WTC11 (cell line): ENCODE measurements around the gene SUMF1. TPM values are rescaled to one million over a fixed set of nuclear protein-coding genes. Genes with fewer than 3 reads are reported as not detected.

Experiments used
- ATAC-seq: fragments of 200-7000 bp; cut with Tn5 transposase; 2 replicates; pipeline ENCODE4 v1.10.0; 2021; ENCODE audit warnings: mild to moderate bottlenecking, moderate library complexity
- CTCF ChIA-PET: fragments of 300-600 bp; sonication (Branson Sonifier 250); formaldehyde crosslinking; loops from one replicate; lab custom pipeline; 2021; ENCODE audit warnings: antibody characterized with exemption; lab: Charles Lee
- POLR2A ChIA-PET: fragments of 350-600 bp; sonication (Branson Sonifier 250); formaldehyde crosslinking; loops from one replicate; lab custom pipeline; 2021; ENCODE audit warnings: antibody characterized with exemption; lab: Charles Lee
- DNase-seq: peaks from one replicate; pipeline ENCODE4 v3.0.0; 2021; ENCODE audit warnings: low spot score
- H3K27ac Mint-ChIP-seq: 2 replicates; pipeline ENCODE4 v1.8.0; 2021; ENCODE audit warnings: mixed read lengths
- H3K27me3 Mint-ChIP-seq: 2 replicates; pipeline ENCODE4 v1.8.0; 2021; ENCODE audit warnings: low read depth, mild to moderate bottlenecking, moderate library complexity, mixed read lengths
- H3K36me3 Mint-ChIP-seq: 2 replicates; pipeline ENCODE4 v1.8.0; 2021; ENCODE audit warnings: mixed read lengths
- H3K4me1 Mint-ChIP-seq: 2 replicates; pipeline ENCODE4 v1.8.0; 2022; ENCODE audit warnings: mixed read lengths
- H3K4me3 Mint-ChIP-seq: 2 replicates; pipeline ENCODE4 v1.8.0; 2021; ENCODE audit warnings: mild to moderate bottlenecking, moderate library complexity, mixed read lengths
- H3K9me3 Mint-ChIP-seq: 2 replicates; pipeline ENCODE4 v1.8.0; 2021; ENCODE audit warnings: mixed read lengths
- AR ChIP-seq: fragments of 250-450 bp; sonication (Bioruptor Pico); IDR thresholded peaks from 2 replicates; pipeline ENCODE4 v1.9.0; 2021; ENCODE audit warnings: mild to moderate bottlenecking
- ERG ChIP-seq: fragments of 250-450 bp; sonication (Bioruptor Pico); IDR thresholded peaks from 2 replicates; pipeline ENCODE4 v1.8.0; 2021; ENCODE audit warnings: mild to moderate bottlenecking
- ETV6 ChIP-seq: sonication (generic); formaldehyde crosslinking; IDR thresholded peaks from 2 replicates; pipeline ENCODE4 v1.8.1; 2022; ENCODE audit warnings: mild to moderate bottlenecking, missing genetic modification reagents
- FOXJ3 ChIP-seq: sonication (generic); formaldehyde crosslinking; IDR thresholded peaks from 2 replicates; pipeline ENCODE4 v1.9.0; 2021; ENCODE audit warnings: missing genetic modification reagents, mild to moderate bottlenecking, borderline replicate concordance
- FOXK1 ChIP-seq: sonication (generic); formaldehyde crosslinking; IDR thresholded peaks from 2 replicates; pipeline ENCODE4 v1.8.0; 2022; ENCODE audit warnings: mild to moderate bottlenecking, moderate library complexity, missing genetic modification reagents
- MYBL2 ChIP-seq: sonication (generic); formaldehyde crosslinking; IDR thresholded peaks from 2 replicates; pipeline ENCODE4 v1.8.1; 2023; ENCODE audit warnings: mild to moderate bottlenecking, moderate library complexity, missing genetic modification reagents
- NFE2L1 ChIP-seq: sonication (generic); formaldehyde crosslinking; IDR thresholded peaks from 2 replicates; pipeline ENCODE4 v1.8.1; 2023; ENCODE audit warnings: missing genetic modification reagents
- NFYB ChIP-seq: sonication (generic); formaldehyde crosslinking; conservative IDR thresholded peaks from 2 replicates; pipeline ENCODE4 v1.8.0; 2022; ENCODE audit warnings: low read depth, missing genetic modification reagents
- NR3C1 ChIP-seq: sonication (generic); formaldehyde crosslinking; conservative IDR thresholded peaks from 2 replicates; pipeline ENCODE4 v1.8.1; 2023; ENCODE audit warnings: low read depth, mild to moderate bottlenecking, missing genetic modification reagents
- OVOL2 ChIP-seq: fragments of 250-450 bp; sonication (Bioruptor Pico); IDR thresholded peaks from 2 replicates; pipeline ENCODE4 v1.9.0; 2021; ENCODE audit warnings: mild to moderate bottlenecking, borderline replicate concordance
- PREB ChIP-seq: sonication (generic); formaldehyde crosslinking; IDR thresholded peaks from 2 replicates; pipeline ENCODE4 v1.8.1; 2022; ENCODE audit warnings: mild to moderate bottlenecking, missing genetic modification reagents, moderate library complexity, borderline replicate concordance
- PRRX2 ChIP-seq: fragments of 250-450 bp; sonication (Bioruptor Pico); IDR thresholded peaks from 2 replicates; pipeline ENCODE4 v1.8.0; 2021; ENCODE audit warnings: mild to moderate bottlenecking
- TP53 ChIP-seq: sonication (generic); formaldehyde crosslinking; IDR thresholded peaks from 2 replicates; pipeline ENCODE4 v1.8.1; 2023; ENCODE audit warnings: mild to moderate bottlenecking, missing genetic modification reagents
- ZBTB21 ChIP-seq: sonication (generic); formaldehyde crosslinking; IDR thresholded peaks from 2 replicates; pipeline ENCODE4 v1.8.1; 2023; ENCODE audit warnings: mild to moderate bottlenecking, missing genetic modification reagents, borderline replicate concordance
- ZNF317 ChIP-seq: sonication (generic); formaldehyde crosslinking; IDR thresholded peaks from 2 replicates; pipeline ENCODE4 v1.8.1; 2023; ENCODE audit warnings: low read depth, mild to moderate bottlenecking, moderate library complexity, missing genetic modification reagents, borderline replicate concordance
- total RNA-seq: library from RNA; stranded (reverse); gene quantifications from 3 replicates; pipeline ENCODE4 v1.2.3, GENCODE V29; 2021
- TF ChIP-seq, protein P1 (sequence below): sonication (generic); formaldehyde crosslinking; IDR thresholded peaks from 2 replicates; pipeline ENCODE4 v1.8.1; 2023; ENCODE audit warnings: mild to moderate bottlenecking, moderate library complexity, missing genetic modification reagents
- TF ChIP-seq, protein P2 (sequence below): sonication (generic); formaldehyde crosslinking; IDR thresholded peaks from 2 replicates; pipeline ENCODE4 v1.8.1; 2023; ENCODE audit warnings: mild to moderate bottlenecking, missing genetic modification reagents
- TF ChIP-seq, protein P3 (sequence below): sonication (generic); formaldehyde crosslinking; IDR thresholded peaks from 2 replicates; pipeline ENCODE4 v1.8.1; 2022; ENCODE audit warnings: mild to moderate bottlenecking, moderate library complexity, missing genetic modification reagents
- TF ChIP-seq, protein P4 (sequence below): sonication (generic); formaldehyde crosslinking; IDR thresholded peaks from 2 replicates; pipeline ENCODE4 v1.8.0; 2022; ENCODE audit warnings: mild to moderate bottlenecking, missing genetic modification reagents
- TF ChIP-seq, protein P5 (sequence below): sonication (generic); formaldehyde crosslinking; IDR thresholded peaks from 2 replicates; pipeline ENCODE4 v1.8.1; 2022; ENCODE audit warnings: missing genetic modification reagents, borderline replicate concordance

Gene SUMF1
- total RNA-seq, 1 experiment from 2014 or later: 10.4 TPM

DNA sequence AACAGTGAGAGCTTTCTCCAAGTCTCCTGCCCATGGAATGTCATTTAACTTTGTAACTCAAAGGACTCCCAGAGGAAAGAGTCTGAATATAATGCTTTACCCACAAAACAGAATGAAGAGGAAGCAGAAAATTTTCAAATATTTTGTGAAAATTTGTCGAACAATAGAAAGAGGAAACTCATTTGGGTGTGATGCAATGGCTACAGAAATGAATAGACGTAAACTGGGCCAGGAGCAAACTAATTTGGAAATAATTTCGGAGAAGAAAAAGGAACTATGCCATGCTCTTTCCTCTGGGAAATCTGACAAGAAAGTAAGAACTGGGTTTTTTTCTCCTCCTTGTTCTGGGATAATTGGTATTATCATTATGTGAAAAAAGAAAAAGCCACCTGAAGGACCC, 11.2 kb upstream of the SUMF1 start (continued):
- TF ChIP-seq ZBTB21 (CRISPR knock-in tag) (no peak), ZNF317 (CRISPR knock-in tag) (no peak), NFYB (CRISPR knock-in tag) (no peak), AR (CRISPR knock-in tag) (no peak), NR3C1 (no peak)
- TF ChIP-seq, protein P1, sequence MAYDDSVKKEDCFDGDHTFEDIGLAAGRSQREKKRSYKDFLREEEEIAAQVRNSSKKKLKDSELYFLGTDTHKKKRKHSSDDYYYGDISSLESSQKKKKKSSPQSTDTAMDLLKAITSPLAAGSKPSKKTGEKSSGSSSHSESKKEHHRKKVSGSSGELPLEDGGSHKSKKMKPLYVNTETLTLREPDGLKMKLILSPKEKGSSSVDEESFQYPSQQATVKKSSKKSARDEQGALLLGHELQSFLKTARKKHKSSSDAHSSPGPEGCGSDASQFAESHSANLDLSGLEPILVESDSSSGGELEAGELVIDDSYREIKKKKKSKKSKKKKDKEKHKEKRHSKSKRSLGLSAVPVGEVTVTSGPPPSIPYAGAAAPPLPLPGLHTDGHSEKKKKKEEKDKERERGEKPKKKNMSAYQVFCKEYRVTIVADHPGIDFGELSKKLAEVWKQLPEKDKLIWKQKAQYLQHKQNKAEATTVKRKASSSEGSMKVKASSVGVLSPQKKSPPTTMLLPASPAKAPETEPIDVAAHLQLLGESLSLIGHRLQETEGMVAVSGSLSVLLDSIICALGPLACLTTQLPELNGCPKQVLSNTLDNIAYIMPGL: no peak

GRCh38 chr3:4476496-4476895, 9.4 kb upstream of the SUMF1 start:
- Mint-ChIP-seq H3K9me3 (no peaks in the 10 kb centered on the region), H3K4me1 (peaks cover 4% of the 10 kb centered on the region), H3K4me3 (no peak overlapping the region), H3K27ac (no peak overlapping the region), H3K27me3 (peaks cover 13% of the 10 kb centered on the region), H3K36me3 (no peaks in the 10 kb centered on the region)
- DNase-seq: no peak
- POLR2A ChIA-PET: no interaction called here
- no peak for ATAC-seq
- CTCF ChIA-PET: no interaction called here
- TF ChIP-seq MYBL2 (CRISPR knock-in tag) (no peak), NFE2L1 (no peak), FOXK1 (CRISPR knock-in tag) (no peak), PRRX2 (CRISPR knock-in tag) (no peak), ERG (no peak), NR3C1 (no peak), PREB (CRISPR knock-in tag) (no peak), FOXJ3 (CRISPR knock-in tag) (no peak), OVOL2 (CRISPR knock-in tag) (no peak), ETV6 (CRISPR knock-in tag) (no peak), AR (CRISPR knock-in tag) (no peak), TP53 (CRISPR knock-in tag) (no peak)
- TF ChIP-seq, protein P2, sequence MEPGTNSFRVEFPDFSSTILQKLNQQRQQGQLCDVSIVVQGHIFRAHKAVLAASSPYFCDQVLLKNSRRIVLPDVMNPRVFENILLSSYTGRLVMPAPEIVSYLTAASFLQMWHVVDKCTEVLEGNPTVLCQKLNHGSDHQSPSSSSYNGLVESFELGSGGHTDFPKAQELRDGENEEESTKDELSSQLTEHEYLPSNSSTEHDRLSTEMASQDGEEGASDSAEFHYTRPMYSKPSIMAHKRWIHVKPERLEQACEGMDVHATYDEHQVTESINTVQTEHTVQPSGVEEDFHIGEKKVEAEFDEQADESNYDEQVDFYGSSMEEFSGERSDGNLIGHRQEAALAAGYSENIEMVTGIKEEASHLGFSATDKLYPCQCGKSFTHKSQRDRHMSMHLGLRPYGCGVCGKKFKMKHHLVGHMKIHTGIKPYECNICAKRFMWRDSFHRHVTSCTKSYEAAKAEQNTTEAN (CRISPR knock-in tag): no peak
- TF ChIP-seq, protein P3, sequence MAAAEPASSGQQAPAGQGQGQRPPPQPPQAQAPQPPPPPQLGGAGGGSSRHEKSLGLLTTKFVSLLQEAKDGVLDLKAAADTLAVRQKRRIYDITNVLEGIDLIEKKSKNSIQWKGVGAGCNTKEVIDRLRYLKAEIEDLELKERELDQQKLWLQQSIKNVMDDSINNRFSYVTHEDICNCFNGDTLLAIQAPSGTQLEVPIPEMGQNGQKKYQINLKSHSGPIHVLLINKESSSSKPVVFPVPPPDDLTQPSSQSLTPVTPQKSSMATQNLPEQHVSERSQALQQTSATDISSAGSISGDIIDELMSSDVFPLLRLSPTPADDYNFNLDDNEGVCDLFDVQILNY (CRISPR knock-in tag): no peak
- TF ChIP-seq, protein P4, sequence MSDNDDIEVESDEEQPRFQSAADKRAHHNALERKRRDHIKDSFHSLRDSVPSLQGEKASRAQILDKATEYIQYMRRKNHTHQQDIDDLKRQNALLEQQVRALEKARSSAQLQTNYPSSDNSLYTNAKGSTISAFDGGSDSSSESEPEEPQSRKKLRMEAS (CRISPR knock-in tag): no peak
- TF ChIP-seq, protein P5, sequence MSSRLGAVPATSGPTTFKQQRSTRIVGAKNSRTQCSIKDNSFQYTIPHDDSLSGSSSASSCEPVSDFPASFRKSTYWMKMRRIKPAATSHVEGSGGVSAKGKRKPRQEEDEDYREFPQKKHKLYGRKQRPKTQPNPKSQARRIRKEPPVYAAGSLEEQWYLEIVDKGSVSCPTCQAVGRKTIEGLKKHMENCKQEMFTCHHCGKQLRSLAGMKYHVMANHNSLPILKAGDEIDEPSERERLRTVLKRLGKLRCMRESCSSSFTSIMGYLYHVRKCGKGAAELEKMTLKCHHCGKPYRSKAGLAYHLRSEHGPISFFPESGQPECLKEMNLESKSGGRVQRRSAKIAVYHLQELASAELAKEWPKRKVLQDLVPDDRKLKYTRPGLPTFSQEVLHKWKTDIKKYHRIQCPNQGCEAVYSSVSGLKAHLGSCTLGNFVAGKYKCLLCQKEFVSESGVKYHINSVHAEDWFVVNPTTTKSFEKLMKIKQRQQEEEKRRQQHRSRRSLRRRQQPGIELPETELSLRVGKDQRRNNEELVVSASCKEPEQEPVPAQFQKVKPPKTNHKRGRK (CRISPR knock-in tag): no peak
